SHP77 (cell line): ENCODE results near the gene PIGU.
"Not testable (repeated sequence)": the region's sequence is repeated elsewhere in the genome, so short reads cannot be mapped to it uniquely, and the experiment has no call there.

Experiments used
- DNase-seq, 2 experiments: peaks; one replicate each; lab custom pipeline; 2025; lab: John Stamatoyannopoulos, UW

PIGU gene

DNA sequence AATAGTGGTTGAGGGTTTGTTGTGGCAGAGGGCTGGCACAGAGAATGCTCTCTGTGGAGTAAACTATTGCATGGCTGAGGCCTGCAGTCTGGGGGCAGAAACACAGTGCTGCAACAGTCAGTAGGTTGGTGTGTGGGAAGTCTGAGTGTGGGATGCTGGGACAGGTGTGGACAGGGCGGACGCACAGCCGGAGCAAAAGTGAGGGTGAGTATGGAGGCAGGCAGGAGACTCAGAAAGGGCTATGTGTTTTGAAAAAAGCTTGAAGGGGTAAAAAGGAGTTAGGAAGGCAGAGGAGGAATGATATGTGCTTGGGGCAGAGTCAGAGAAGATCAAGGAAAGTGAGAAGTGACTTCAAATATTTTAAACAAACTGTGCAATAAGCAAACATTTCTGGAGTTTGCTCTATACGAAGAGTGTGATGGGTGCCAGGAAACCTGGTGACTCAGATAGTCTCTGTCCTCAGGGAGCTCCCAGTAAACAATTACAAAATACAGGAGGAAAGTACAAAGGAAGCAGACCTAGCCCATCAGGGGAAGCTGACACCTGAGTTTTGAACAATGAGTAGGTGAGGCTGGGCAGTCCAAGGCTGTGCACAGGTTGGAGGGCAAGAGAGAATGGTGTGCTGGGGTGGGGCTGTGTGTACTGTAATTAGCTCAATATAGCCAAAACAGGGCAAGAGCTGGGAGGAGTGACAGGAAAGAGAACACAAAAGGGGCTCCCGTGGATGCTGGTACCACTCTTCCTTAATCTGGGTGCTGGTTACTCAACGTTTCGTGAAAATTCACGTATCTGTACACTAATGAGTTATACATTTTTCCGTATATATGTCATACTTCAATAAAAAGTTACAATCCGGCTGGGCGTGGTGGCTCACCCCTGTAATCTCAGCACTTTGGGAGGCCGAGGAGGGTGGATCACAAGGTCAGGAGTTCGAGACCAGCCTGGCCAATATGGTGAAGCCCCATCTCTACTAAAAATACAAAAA lies 55.2 kb downstream of the PIGU start:
- no peak for DNase-seq

DNA sequence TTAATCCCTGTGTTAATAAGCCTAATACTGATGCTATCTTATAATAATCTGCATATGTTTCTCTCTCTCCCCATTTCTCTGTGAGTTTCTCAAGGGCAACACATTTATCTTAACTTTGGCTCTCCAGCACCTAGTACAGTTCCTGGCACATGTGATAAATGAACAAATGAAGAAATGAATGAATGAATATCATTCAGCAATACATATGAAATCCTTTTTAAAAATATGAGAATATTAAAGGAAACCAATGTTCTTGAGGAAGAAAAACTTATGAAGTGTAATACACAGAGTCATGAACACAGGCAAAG lies 55.9 kb downstream of the PIGU start:
- no peak for DNase-seq

DNA sequence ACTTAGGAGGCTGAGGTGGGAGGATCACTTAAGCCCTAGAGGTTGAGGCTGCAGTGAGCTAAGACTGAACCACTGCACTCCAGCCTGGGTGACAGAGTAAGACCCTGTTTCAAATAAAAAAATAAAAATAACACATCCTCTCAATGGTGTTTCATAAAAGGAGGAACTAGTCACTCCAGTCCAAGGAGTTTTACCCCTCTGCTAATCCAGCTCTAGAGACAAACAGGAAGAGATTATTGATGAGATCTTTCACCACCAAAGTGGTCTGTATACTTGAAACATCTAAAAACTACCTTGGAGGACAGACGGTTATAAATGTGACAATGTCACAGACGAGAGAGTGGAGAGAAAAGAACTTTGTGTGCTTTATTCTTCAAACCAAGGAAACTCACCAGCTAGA lies 58.2 kb downstream of the PIGU start:
- DNase-seq: no peak

DNA sequence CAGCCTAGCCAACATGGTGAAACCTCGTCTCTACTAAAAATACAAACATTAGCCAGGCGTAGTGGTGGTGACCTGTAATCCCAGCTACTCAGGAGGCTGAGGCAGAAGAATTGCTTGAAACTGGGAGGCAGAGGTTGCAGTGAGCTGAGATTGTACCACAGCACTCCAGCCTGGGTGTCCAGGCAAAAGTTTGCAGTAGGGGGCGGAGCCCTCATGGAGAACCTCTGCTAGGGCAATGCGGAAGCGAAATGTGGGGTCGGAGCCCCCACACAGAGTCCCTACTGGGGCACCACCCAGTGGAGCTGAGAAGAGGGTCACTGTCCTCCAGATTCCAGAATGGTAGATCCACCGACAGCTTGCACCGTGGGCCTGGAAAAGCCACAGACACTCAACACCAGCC lies 60.0 kb downstream of the PIGU start:
- DNase-seq: not testable (repeated sequence)

DNA sequence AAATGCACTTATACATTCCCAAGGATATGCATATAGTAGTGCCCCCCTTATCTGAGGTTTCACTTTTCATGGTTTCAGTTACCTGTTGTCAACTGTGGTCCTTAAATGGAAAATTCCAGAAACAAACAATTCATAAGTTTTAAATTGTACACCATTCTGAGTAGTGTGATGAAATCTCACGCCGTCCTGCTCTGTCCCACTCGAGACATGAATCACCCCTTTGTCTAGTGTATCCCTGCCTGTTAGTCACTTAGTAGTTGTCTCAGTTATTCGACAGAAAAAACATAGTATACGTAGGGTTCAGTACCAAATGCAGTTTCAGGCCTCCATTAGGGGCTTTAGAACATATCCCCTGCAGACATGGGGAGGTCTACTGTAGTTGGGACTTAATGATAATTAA lies 61.4 kb downstream of the PIGU start:
- no peak for DNase-seq

DNA sequence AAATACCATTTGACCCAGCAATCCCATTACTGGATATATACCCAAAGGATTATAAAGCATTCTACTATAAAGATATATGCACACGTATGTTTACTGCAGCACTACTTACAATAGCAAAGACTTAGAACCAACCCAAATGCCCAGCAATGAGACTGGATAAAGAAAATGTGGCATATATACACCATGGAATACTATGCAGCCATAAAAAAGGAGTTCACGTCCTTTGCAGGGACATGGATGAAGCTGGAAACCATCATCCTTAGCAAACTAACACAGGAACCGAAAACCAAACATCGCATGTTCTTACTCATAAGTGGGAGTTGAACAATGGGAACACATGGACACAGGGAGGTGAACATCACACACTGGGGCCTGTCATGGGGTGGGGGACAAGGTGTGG lies 64.9 kb downstream of the PIGU start:
- not testable (repeated sequence) for DNase-seq

DNA sequence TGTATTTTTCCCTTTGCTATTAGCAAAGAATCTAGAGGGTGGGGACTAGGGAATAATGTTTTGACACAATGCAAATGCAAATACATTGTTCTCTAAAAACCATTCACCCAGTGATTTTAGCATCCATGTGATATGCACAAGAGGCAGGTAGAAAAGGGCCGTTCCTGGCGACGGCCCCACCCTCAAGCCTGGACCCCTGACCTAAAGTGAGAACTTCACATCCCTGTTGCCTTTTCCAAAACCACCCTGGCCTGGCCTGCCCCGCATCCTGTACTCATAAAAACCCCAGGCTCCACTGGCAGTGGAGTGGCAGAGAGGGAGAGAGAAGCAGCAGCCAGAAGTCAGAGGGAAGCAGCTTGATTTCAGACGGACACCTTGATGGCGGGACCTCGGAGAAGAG lies 69.8 kb downstream of the PIGU start:
- no peak for DNase-seq

DNA sequence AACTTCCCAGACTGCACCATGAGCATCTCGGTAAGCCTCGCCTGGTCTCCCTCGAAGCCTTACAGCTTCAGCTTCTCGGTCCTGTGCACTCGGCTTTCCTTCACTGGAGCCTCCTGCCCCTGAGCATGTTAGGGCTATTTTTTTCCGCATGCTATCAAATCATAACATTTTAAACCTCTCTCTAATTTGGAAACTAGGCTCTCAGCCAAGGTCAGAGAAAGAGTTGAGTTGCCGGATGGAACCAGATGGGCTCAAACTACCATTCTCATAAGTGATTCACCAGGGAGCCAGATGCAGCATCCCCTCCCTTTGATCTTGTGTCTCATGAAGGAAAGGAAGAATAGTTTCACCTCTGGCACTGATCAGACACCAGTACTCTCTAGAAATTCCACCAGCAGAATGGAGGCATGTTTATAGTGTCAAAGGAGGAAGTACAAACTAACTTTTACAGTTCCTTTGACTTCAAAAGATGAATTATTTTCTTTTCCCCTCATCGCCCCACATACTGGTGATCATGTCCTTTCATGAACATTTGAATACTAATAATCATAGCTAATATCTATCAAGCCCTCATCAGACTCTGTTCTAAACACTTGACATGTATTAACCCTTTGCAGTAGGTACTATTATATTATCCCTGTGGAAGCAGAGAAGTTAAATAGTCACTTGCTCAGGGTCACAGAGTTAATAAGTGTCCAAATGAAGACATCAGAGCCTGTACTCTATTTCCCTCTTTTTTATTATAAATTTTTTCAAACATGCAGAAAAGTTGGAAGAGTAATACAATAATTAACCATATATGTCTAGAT lies 71.7 kb downstream of the PIGU start:
- no peak for DNase-seq

DNA sequence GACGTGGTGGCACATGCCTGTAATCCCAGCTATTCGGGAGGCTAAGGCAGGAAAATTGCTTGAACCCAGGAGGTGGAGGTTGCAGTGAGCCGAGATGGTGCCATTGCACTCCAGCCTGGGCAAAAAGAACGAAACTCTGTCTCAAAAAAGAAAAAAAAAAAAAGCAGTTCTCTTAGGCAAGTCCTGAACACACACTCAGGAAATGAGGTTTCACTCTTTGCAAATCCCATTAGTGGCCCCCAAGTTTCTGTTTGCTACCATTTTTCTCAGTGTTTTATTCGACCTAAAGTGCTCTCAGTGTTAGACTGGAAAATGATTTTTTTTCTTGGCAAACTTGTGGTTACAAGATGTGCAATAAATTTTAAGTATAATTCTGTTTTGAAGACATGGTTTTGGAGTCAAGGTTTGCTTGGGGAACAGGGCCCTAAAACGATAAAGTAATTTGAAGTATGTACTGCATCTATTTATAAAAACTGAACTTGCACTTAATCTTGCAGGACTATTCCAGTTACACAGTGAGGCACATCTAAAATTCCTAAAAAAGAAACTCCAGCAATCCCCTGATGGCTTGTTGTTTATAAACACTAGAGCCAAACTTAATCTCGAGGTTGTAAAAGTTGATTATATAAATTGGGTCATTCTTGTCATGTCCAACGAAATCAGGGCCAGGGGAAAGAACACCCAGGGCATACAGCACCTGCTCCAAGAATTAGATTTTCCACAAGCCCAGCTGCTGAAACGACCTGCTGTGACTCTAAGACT lies 75.8 kb downstream of the PIGU start:
- DNase-seq: no peak

DNA sequence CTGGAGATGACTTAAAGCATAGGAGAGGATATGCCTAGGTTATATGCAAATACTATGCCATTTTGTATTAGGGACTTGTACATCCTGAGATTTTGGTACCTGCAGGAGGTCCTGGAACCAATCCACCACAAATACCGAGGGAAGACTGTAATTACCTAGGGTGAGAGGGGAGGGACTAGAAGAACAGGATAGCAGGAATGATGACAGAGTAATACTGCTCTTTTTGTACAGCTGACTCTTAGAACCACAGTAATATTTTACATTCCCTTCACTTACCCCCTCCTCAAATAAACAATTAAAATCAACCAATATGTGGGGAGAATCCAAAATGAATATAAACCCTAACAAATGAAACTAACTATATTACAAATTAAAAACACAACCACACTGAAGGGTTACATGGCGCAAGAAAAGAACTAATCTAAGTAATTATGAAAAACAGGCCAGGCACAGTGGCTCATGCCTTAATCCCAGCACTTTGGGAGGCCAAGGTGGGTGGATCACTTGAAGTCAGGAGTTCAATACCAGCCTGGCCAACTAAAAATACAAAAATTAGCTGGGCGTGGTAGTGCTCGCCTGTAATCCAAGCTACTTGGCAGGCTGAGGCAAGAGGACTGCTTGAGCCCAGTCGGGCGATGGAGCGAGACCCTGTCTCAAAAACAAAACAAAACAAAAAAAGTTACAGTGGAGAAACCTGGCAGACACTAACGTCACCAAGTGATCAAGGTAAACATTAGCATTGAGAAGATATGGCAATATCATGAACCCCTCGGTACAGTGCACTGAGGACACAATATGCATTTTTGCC lies 81.3 kb downstream of the PIGU start:
- DNase-seq: no peak

DNA sequence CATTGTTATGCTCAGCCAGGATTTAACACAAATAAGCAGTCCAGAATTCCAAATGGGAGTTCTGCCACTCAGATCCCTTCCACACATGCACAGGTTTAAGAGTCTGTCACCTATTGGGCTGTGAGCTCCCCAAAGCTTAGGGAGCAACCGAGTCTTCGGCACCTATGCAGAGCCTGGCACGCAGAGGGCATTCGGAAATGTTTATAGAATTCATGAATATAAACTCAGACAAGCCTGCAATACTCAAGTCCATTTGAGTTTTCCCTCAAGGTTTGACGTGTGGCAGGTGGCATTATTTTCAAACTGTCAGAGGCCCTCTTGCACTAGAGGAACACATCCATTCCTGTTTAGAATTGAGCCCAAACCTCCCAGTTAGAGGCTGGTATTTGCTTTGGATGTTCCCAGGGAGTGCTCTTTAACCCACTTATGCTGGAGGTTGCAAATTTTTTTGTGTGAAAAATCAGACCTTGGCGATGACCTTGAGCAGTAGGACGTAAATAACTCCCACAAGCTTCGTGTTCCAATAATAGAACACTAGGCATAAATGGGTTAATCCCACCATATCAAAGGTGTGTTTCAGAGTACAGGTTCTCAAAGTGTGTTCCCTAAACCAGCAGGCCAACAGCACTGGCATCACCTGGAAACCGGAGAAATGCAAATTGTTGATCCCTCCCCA lies 90.3 kb downstream of the PIGU start:
- no peak for DNase-seq

DNA sequence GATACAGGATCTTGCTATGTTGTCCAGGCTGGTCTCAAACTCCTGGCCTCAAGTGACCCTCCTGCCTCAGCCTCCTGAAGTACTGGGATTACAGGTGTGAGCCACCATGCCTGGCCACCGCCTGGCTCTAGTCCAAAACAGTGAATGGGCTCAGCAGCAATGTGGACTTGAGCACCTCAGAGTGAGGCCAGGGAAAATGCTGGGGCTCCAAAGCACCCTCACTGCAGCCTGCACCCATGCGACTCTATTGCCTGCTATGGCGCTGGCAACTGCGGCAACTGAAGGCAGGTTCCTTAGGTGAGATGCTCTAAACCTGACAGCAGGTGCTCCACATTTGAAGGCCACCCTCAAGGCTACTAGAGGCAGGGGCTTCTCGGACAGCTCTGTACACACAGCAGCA lies 91.9 kb downstream of the PIGU start:
- DNase-seq: no peak

DNA sequence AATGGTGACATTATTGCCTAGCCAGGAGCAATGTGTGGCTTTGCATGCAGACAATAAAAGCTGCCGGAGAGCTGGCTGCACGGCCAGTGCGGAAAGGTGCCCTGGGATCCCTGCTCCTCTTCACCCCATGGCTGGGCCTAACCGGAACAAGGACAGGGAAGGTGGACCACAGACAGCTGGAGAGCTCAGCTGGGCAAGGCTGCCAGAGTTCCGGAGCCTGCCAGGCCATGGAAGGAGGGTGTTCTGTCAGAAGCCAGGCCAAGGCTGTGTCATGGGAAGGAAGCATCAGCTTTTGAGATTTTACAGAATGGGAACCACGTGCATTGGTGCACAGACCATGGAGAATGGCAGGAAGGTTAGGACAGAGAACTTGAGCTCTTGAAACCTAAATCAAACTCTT lies 93.3 kb downstream of the PIGU start:
- DNase-seq: no peak

DNA sequence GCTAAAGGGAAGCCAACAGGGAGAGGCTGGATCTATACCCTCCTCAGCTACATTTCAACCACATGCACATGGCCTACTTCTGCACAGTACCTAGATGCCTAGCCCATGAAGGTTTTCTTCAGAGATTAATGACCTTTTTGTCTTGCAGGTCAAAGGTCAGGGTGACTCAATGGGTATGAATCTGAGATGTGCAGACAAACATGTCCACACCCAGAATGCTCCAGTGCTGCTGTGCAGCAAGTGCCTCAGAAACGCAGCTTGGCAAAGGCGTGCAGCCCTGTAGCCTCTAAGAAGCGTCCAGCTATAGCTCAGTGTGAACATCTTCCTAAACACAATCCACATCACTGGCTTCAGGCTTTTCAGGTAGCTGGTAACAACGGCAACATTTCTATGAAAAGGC lies 94.0 kb downstream of the PIGU start:
- no peak for DNase-seq

DNA sequence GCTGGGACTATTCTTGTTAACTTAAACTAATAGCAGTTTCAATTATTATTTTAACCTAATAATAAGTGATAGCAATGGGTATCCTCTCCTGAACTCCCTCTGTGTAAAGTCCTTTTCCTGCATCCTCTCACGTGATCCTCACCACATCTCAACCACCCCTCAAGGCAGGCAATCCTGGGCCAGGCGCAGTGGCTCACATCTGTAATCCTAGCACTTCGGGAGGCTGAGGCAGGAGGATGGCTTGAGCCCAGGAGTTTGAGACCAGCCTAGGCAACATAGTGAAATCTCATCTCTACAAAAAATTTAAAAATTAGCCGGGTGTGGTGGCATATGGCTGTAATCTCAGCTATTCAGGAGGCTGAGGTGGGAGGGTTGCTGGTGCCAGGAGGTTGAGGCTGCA lies 94.7 kb downstream of the PIGU start:
- DNase-seq: no peak

DNA sequence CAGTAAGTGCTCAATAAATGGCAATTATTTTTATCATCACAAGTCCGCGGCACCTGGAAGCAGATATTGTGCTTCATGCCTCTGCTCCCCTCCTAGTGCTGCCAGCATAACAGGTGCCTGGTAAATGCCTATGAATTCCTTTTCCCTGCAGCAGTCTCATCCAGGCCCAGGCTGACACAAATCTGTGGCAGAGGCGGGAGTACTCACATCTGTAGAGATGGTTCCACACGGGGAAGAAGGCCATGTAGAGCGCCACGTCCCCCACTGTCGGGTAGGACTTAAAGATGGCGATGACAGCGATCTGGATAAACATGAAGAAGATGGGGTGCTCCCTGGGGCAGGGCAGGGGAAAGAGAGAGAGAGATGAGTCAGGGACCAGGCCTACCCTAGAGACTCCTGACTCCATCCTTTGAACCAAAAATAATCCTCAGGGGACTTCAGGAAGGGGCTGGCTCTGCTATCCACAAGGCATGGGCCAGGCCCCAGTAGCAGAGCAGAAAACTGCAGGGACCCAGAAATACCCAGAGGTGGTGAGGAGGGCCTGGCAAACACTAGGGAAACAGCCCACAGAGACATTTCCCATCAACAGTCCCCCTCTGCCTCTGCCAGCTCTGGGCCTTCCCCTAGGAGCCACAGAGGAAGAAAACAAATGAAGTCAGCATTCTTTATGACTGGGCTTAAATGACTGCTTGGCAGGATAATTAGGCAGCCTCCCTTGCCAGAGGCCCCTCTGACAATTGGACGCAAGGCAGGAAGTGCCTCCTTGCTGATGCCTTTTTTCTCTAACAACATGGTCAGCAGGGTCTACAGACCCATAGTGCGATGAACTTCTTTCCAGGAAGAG lies 95.3 kb downstream of the PIGU start:
- no peak for DNase-seq

DNA sequence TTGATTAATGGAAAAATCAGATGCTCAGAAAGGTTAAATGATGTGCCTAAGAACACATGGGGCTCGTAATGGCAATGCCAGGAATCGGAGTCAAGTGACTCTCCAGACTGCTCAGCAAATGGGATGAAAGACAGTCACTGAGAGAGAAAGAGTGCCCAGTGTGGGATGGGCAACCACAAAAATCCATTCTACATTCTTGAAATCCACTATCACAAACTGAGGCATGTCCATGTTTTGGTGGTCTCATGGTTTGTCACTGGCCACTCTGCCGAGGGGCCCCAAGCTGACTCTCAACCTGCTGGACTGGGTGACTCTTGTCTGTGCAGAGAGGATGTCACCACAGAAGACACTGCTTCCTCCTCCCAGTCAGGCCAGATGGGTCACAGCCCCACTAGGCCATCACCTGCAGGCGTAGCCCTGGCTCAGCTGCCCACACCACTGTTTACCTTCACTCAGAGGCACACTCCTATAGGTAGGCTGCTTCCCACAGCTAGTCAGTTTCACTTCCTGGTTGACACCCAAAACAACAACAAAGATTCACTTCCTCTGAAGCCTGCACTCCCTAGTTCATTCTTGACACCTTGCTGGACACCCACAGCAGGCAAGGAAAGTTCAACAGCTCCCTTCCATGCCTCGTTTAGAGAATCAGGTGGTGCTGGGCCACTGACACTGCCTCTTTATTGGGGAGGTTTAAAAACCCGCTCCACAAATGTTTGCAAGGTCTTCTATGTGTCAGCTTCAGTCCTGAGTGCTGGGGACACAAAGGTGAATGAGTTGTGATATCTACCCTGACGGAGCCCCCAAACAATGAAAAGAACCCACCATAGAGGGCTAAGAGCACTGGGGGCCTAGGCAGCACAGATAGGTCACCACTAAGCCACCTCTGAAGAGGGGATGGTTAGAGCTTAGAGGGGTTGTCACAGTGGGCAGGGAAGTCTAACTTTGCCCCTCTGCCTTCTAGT lies 96.6 kb downstream of the PIGU start:
- no peak for DNase-seq

DNA sequence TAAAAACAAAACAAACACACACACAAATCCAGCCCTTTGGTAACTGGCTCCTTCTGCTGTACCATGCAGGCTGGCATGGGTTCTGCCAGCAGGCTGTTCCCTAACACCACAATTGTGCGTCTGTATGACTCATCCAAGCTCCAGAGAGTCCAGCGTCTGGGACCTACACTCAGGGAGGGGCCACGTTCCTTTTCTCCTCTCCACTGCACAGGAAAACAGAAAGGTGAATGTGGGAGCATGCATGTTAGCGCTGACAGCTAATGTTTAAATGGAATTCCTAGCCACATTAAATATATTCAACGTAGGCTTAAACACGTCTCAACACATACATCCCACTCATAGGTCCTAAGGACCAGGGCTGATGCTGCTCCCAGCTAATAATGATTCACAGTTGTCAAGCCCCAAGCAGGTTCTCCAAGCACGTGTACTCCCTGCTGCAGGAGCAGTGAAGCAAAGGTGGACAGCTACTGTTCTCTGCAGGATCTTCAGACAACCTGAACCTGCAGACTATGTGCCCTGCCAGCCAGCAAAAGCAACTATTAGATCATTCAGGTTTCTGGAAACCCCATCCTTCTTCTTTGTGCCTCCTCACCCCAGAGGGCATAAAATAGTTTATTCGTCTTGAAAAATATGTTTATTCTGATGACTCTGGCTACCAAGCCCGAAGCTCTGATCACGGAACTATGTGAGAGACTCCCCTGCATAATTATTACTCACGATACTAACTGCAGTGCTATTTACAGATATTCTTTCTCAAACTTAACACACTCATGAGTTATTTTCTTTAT lies 97.5 kb downstream of the PIGU start:
- DNase-seq: peak; percentile 5 to 18
